K562 (cell line): ENCODE results near the gene TNFRSF13B.

Experiments used
- PPARD ChIP-seq: fragments of 250-450 bp; sonication (Bioruptor Pico); IDR thresholded peaks from 2 replicates; pipeline ENCODE4 v1.8.0; 2022; ENCODE audit warnings: inconsistent platforms, mild to moderate bottlenecking, moderate library complexity
- TF ChIP-seq, protein P1 (sequence below), 3 experiments: IDR thresholded peaks in 2 of 3; conservative IDR thresholded peaks in 1 of 3; 2 replicates each; pipeline ENCODE4 v1.5.1; 2011 to 2012; ENCODE audit warnings: low read length in 3 of 3, mild to moderate bottlenecking in 3 of 3, control low read depth in 2 of 3, improper control_type of control experiment in 1 of 3, inconsistent platforms in 1 of 3, low read depth in 1 of 3, mixed read lengths in 1 of 3, moderate library complexity in 1 of 3; ENCODE audit not compliant: insufficient read depth in 2 of 3

GRCh38 chr17:16905593-16906191 is 66.2 kb downstream of the TNFRSF13B start:
- TF ChIP-seq PPARD (CRISPR knock-in tag), result no peak
- TF ChIP-seq, protein P1, sequence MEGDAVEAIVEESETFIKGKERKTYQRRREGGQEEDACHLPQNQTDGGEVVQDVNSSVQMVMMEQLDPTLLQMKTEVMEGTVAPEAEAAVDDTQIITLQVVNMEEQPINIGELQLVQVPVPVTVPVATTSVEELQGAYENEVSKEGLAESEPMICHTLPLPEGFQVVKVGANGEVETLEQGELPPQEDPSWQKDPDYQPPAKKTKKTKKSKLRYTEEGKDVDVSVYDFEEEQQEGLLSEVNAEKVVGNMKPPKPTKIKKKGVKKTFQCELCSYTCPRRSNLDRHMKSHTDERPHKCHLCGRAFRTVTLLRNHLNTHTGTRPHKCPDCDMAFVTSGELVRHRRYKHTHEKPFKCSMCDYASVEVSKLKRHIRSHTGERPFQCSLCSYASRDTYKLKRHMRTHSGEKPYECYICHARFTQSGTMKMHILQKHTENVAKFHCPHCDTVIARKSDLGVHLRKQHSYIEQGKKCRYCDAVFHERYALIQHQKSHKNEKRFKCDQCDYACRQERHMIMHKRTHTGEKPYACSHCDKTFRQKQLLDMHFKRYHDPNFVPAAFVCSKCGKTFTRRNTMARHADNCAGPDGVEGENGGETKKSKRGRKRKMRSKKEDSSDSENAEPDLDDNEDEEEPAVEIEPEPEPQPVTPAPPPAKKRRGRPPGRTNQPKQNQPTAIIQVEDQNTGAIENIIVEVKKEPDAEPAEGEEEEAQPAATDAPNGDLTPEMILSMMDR (IDR thresholded peaks at IDR 0.05 in 2 of 3, conservative IDR thresholded peaks at IDR 0.05 in 1 of 3; ENCODE audit: insufficient read depth in 2 of 3, low read depth in 1 of 3, low read length in 3 of 3), result no peak
